Measurements from ENCODE around the gene LRIT1. TPM values are rescaled to one million over a fixed set of nuclear protein-coding genes. Genes with fewer than 3 reads are reported as not detected.

LRIT1 gene
- total and polyA plus RNA-seq, 2 of the 8 experiments (the other 6 are each of a cell fraction or from before 2014, with no cell fraction given), result 0.03 TPM; not detected in 1

GRCh38 chr10:84289521-84290200 is 48.3 kb upstream of the LRIT1 start:
- Histone ChIP-seq H2BK20ac (ENCODE audit: low read length) (no peak overlapping the region), H3K56ac (replicated peaks; ENCODE audit: insufficient read length, low read depth, low read length) (no peak overlapping the region), H3K79me2 (ENCODE audit: control insufficient read depth in 1 of 2, insufficient read depth in 2 of 2, low read length in 2 of 2) (no peaks in the 10 kb centered on the region), H3K79me1 (ENCODE audit: low read depth, low read length) (no peaks in the 10 kb centered on the region), H3K14ac (ENCODE audit: insufficient read length) (no peak overlapping the region), H3K23ac (ENCODE audit: insufficient read length) (no peak overlapping the region), H2AFZ (ENCODE audit: low read length) (no peak overlapping the region), H2BK120ac (replicated peaks; ENCODE audit: low read depth, low read length) (no peak overlapping the region), H3K27me3 (replicated peaks in 1 of 4; ENCODE audit: control insufficient read depth in 3 of 4, extremely low read depth in 1 of 4, insufficient read depth in 3 of 4, low read length in 3 of 4) (no peaks in the 10 kb centered on the region), H3K4me2 (ENCODE audit: insufficient read depth in 1 of 2, low read depth in 2 of 2, low read length in 2 of 2) (no peak overlapping the region), H3K18ac (ENCODE audit: extremely low read depth, low read length) (no peak overlapping the region), H2BK5ac (ENCODE audit: low read depth, low read length) (no peak overlapping the region), H3K4me1 (replicated peaks in 1 of 4; ENCODE audit: control insufficient read depth in 3 of 4, insufficient read depth in 4 of 4, low read length in 3 of 4) (no peaks in the 10 kb centered on the region), H4K91ac (replicated peaks; ENCODE audit: insufficient read length, low read length) (no peak overlapping the region), H4K8ac (ENCODE audit: extremely low read depth, insufficient read depth, low read length) (no peak overlapping the region), H4K5ac (ENCODE audit: insufficient read length, low read depth, low read length) (no peak overlapping the region), H3K27ac (ENCODE audit: low read depth, low read length) (no peak overlapping the region), H3K4ac (replicated peaks; ENCODE audit: insufficient read length, low read depth, low read length) (no peak overlapping the region), H3K9ac (replicated peaks in 1 of 4; ENCODE audit: extremely low read depth in 1 of 4, low read depth in 3 of 4, low read length in 3 of 4) (no peak overlapping the region), H3K23me2 (ENCODE audit: low read depth, low read length) (no peaks in the 10 kb centered on the region), H3K4me3 (ENCODE audit: extremely low read depth in 1 of 4, insufficient read depth in 2 of 4, low read depth in 3 of 4, low read length in 4 of 4) (no peak overlapping the region), H4K20me1 (replicated peaks in 1 of 2; ENCODE audit: control insufficient read depth in 1 of 2, insufficient read depth in 2 of 2, low read length in 2 of 2) (no peaks in the 10 kb centered on the region), H3K36me3 (ENCODE audit: control insufficient read depth in 2 of 4, insufficient read depth in 4 of 4, low read length in 3 of 4) (no peaks in the 10 kb centered on the region; a peak in 1 of 8 replicates), H2BK12ac (ENCODE audit: low read depth, low read length) (no peak overlapping the region), H2AK5ac (ENCODE audit: low read depth, low read length) (no peak overlapping the region), H2BK15ac (ENCODE audit: low read length) (no peak overlapping the region), H3K9me3 (ENCODE audit: insufficient read depth in 2 of 2, low read depth in 1 of 2, low read length in 1 of 2) (no peaks in the 10 kb centered on the region)
- FAIRE-seq, result no peak
- no peak for DNase-seq (ENCODE audit: low read depth in 1 of 2, low spot score in 2 of 2)
- ChIA-PET POLR2A (ENCODE audit: partially characterized antibody) (no interaction called here), CTCF (ENCODE audit: partially characterized antibody) (interaction anchor here (0.6 to 6.9 kb wide), 6 partner anchors 22 to 248 kb away, joined by 3 to 33 read pairs (median 4); no protein-coding TSS in a partner anchor)
- WGBS, 2 experiments (ENCODE audit: extremely low coverage in 1 of 2, insufficient coverage in 1 of 2, insufficient read length in 1 of 2, insufficient replicate concordance in 2 of 2, low coverage in 1 of 2, low lambda C conversion rate in 2 of 2, missing lambda C conversion rate in 1 of 2), result 72% methylated on average over 1 of the region's 1 CpG; no CpG with 5 or more reads in 1 of the 2 experiments
- TF ChIP-seq CTCF (IDR thresholded peaks at IDR 0.05; ENCODE audit: control extremely low read depth in 1 of 3, insufficient read depth in 1 of 3, low read depth in 1 of 3, low read length in 3 of 3), result no peak
- no peak for TF ChIP-seq RAD21 (IDR thresholded peaks at IDR 0.05 in 1 of 2, conservative IDR thresholded peaks at IDR 0.05 in 1 of 2; ENCODE audit: low read depth in 2 of 2, low read length in 2 of 2)
- no peak for TF ChIP-seq RXRA (IDR thresholded peaks at IDR 0.05; ENCODE audit: insufficient read depth, low read depth, low read length)
- no peak for TF ChIP-seq KDM5A (IDR thresholded peaks at IDR 0.05; ENCODE audit: low read length)
- TF ChIP-seq BCL11A (IDR thresholded peaks at IDR 0.05; ENCODE audit: low read depth in 2 of 2, low read length in 2 of 2), result no peak
- TF ChIP-seq RBBP5 (IDR thresholded peaks at IDR 0.05; ENCODE audit: borderline replicate concordance, low read depth, low read length), result no peak
- no peak for TF ChIP-seq ZNF274 (IDR thresholded peaks at IDR 0.05; ENCODE audit: borderline replicate concordance, extremely low read depth, low read length)
- TF ChIP-seq SP2 (IDR thresholded peaks at IDR 0.05; ENCODE audit: low read length), result no peak
- TF ChIP-seq GTF2F1 (IDR thresholded peaks at IDR 0.05; ENCODE audit: borderline replicate concordance, low read depth, low read length), result no peak
- no peak for TF ChIP-seq NANOG (IDR thresholded peaks at IDR 0.05; ENCODE audit: insufficient read depth, low read depth, low read length, poor library complexity, severe bottlenecking)
